Parathyroid adenoma (tissue), 2 donors: ENCODE data around the gene BET1L.

Source experiments
- H2AFZ ChIP-seq: fragments of 300-600 bp; sonication (generic); one replicate; pipeline ENCODE4 v1.7.0; 2017; ENCODE audit warnings: antibody characterized with exemption, mild to moderate bottlenecking
- H3K27ac ChIP-seq: fragments of 300-600 bp; sonication (generic); one replicate; pipeline ENCODE4 v1.7.0; 2017
- H3K27me3 ChIP-seq: fragments of 300-600 bp; sonication (generic); one replicate; pipeline ENCODE4 v1.7.0; 2017; ENCODE audit warnings: low read length; ENCODE audit not compliant: control insufficient read depth, insufficient read depth
- H3K36me3 ChIP-seq: fragments of 300-600 bp; sonication (generic); one replicate; pipeline ENCODE4 v1.7.0; 2017; ENCODE audit warnings: low read length; ENCODE audit not compliant: control insufficient read depth, insufficient read depth
- H3K4me1 ChIP-seq: fragments of 300-600 bp; sonication (generic); one replicate; pipeline ENCODE4 v1.7.0; 2017; ENCODE audit warnings: control low read depth
- H3K4me2 ChIP-seq: fragments of 300-600 bp; sonication (generic); one replicate; pipeline ENCODE4 v1.7.0; 2017; ENCODE audit warnings: low read length
- H3K4me3 ChIP-seq: fragments of 300-600 bp; sonication (generic); one replicate; pipeline ENCODE4 v1.7.0; 2017; ENCODE audit warnings: low read depth, low read length
- H3K79me2 ChIP-seq: fragments of 300-600 bp; sonication (generic); one replicate; pipeline ENCODE4 v1.7.0; 2017; ENCODE audit warnings: control low read depth
- H3K9ac ChIP-seq: fragments of 300-600 bp; sonication (generic); one replicate; pipeline ENCODE4 v1.7.0; 2017; ENCODE audit warnings: mild to moderate bottlenecking
- H3K9me3 ChIP-seq: fragments of 300-600 bp; sonication (generic); one replicate; pipeline ENCODE4 v1.7.0; 2017; ENCODE audit warnings: low read length; ENCODE audit not compliant: control insufficient read depth
- TF ChIP-seq, protein P1 (sequence below): fragments of 300-600 bp; sonication (generic); IDR thresholded peaks from one replicate; pipeline ENCODE4 v1.7.0; 2017; ENCODE audit warnings: antibody characterized with exemption, mild to moderate bottlenecking
- donor health status: primary hyperparathyroidism.

Gene BET1L

DNA sequence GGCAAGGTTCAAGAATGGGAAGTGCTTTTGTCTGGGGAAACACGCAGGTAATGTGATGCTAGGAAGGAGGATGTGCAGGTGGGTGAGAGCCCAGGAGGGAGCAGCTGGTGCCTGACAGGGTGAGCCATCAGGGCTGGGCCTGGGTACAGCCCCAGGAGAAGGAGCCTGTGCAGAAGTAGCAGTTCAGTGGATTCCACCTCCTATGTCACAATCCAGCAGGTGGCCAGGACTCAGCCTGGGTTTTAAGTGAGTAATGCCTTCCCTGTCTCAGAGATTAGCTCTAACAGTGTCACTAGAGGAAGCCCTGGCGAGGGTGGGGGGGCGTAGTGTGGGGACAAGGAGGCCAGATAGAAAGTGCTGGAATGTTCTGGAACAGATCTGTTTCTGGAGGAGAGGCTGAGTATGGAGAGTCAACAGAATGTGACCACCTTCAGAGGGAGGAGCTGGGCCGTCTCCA is 8.4 kb upstream of the BET1L start:
- Histone ChIP-seq H3K4me1 (no peaks in the 10 kb centered on the region), H3K27me3 (no peaks in the 10 kb centered on the region), H3K36me3 (no peaks in the 10 kb centered on the region), H3K9me3 (no peaks in the 10 kb centered on the region), H3K9ac (no peak overlapping the region), H3K27ac (no peak overlapping the region), H3K4me3 (no peak overlapping the region), H2AFZ (no peak overlapping the region), H3K4me2 (no peak overlapping the region), H3K79me2 (no peaks in the 10 kb centered on the region)
- TF ChIP-seq, protein P1, sequence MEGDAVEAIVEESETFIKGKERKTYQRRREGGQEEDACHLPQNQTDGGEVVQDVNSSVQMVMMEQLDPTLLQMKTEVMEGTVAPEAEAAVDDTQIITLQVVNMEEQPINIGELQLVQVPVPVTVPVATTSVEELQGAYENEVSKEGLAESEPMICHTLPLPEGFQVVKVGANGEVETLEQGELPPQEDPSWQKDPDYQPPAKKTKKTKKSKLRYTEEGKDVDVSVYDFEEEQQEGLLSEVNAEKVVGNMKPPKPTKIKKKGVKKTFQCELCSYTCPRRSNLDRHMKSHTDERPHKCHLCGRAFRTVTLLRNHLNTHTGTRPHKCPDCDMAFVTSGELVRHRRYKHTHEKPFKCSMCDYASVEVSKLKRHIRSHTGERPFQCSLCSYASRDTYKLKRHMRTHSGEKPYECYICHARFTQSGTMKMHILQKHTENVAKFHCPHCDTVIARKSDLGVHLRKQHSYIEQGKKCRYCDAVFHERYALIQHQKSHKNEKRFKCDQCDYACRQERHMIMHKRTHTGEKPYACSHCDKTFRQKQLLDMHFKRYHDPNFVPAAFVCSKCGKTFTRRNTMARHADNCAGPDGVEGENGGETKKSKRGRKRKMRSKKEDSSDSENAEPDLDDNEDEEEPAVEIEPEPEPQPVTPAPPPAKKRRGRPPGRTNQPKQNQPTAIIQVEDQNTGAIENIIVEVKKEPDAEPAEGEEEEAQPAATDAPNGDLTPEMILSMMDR, result no peak

DNA sequence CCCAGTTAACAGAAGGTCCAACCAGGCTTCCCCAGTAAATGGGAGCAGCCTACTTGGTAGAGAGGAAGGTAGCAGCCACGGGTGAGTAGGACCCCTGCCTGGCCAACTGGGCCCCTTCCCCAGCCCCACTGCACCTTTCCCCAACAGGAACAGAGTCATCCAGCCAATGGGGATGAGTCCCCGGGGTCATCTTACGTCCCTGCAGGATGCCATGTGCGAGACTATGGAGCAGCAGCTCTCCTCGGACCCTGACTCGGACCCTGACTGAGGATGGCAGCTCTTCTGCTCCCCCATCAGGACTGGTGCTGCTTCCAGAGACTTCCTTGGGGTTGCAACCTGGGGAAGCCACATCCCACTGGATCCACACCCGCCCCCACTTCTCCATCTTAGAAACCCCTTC is 6.9 kb upstream of the BET1L start:
- Histone ChIP-seq H3K4me2 (no peak overlapping the region), H3K27ac (no peak overlapping the region), H3K9ac (no peak overlapping the region), H3K36me3 (no peaks in the 10 kb centered on the region), H3K4me3 (no peak overlapping the region), H3K9me3 (no peaks in the 10 kb centered on the region), H2AFZ (no peak overlapping the region), H3K27me3 (no peaks in the 10 kb centered on the region), H3K79me2 (no peaks in the 10 kb centered on the region), H3K4me1 (peaks cover 4% of the 10 kb centered on the region)
- TF ChIP-seq, protein P1, result no peak

DNA sequence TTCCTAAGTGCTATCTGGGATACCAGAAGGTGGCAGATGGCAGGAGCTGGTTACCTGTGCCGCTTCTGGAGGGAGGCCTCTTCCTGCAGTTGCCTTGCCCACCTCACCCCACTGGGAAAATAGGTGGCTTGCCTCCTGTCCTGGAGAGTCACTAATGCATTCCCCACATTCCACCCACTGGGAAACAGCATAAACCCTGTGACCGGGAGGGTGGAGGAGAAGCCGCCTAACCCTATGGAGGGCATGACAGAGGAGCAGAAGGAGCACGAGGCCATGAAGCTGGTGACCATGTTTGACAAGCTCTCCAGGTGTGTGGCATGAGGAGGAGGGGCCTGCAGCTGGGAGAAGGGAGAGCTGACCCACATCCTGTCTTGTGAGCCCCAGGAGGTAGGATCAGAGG is 5.9 kb upstream of the BET1L start:
- no peak overlapping the region for H2AFZ ChIP-seq
- no peak overlapping the region for H3K4me2 ChIP-seq
- H3K79me2 ChIP-seq, result no peaks in the 10 kb centered on the region
- no peaks in the 10 kb centered on the region for H3K9me3 ChIP-seq
- H3K36me3 ChIP-seq, result no peaks in the 10 kb centered on the region
- no peaks in the 10 kb centered on the region for H3K27me3 ChIP-seq
- H3K4me3 ChIP-seq, result no peak overlapping the region
- no peak overlapping the region for H3K27ac ChIP-seq
- TF ChIP-seq, protein P1, result no peak
- H3K4me1 ChIP-seq, result peaks cover 4% of the 10 kb centered on the region
- H3K9ac ChIP-seq, result no peak overlapping the region

DNA sequence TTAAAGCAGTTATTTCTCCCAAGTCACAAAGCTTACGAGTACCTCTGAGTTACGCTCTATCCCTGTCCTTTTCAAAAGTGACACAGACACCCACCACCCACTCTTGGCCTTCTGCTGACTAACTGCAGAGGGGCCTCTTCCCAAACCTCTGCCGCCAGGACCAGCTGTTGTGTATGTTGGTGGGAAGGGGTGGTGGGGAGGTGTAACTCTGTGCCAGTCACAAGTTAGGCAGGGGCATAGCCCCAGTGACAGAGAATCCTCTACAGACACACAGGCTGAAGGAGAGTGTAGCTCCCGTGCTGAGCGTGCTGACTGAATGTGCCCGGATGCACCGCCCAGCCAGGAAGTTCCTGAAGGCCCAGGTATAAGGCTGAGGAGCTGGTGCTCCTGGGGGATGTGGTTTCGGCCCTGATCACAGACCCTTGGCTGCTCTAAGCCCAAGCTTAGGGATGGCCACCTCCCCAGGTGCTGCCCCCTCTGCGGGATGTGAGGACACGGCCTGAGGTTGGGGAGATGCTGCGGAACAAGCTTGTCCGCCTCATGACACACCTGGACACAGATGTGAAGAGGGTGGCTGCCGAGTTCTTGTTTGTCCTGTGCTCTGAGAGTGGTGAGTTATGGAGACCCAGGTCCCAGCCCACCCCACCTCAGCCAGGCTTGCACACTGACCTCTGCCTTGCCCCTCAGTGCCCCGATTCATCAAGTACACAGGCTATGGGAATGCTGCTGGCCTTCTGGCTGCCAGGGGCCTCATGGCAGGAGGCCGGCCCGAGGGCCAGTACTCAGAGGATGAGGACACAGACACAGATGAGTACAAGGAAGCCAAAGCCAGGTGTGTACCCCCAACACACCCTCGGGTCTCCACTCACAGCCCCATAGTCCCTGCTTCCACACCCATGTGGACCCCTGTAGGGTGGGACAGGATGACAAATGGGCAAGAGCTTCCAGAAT is 5.2 kb upstream of the BET1L start:
- Histone ChIP-seq H3K4me2 (no peak overlapping the region), H3K27me3 (no peaks in the 10 kb centered on the region), H3K4me1 (peaks cover 4% of the 10 kb centered on the region), H3K9ac (no peak overlapping the region), H3K79me2 (no peaks in the 10 kb centered on the region), H3K9me3 (no peaks in the 10 kb centered on the region), H2AFZ (no peak overlapping the region), H3K27ac (no peak overlapping the region), H3K4me3 (no peak overlapping the region), H3K36me3 (no peaks in the 10 kb centered on the region)
- TF ChIP-seq, protein P1, result no peak
